HEK293 (cell line): ENCODE results near the gene PHYKPL.

ENCODE experiments used
- YY1 ChIP-seq: fragments of 450-650 bp; formaldehyde crosslinking; IDR thresholded peaks from 2 replicates; pipeline ENCODE4 v1.5.1; 2018; ENCODE audit warnings: missing biosample characterization, missing genetic modification characterization
- ZNF121 ChIP-seq: fragments of 450-650 bp; formaldehyde crosslinking; IDR thresholded peaks from 2 replicates; pipeline ENCODE4 v1.5.1; 2016; ENCODE audit warnings: missing biosample characterization, missing genetic modification characterization
- ZNF211 ChIP-seq: fragments of 450-650 bp; formaldehyde crosslinking; IDR thresholded peaks from 2 replicates; pipeline ENCODE4 v1.5.1; 2016; ENCODE audit warnings: low read depth, missing biosample characterization, missing genetic modification characterization
- ZNF311 ChIP-seq: fragments of 450-650 bp; formaldehyde crosslinking; IDR thresholded peaks from 2 replicates; pipeline ENCODE4 v1.5.1; 2017; ENCODE audit warnings: missing biosample characterization, missing genetic modification characterization, borderline replicate concordance
- ZNF529 ChIP-seq: fragments of 450-650 bp; formaldehyde crosslinking; IDR thresholded peaks from 2 replicates; pipeline ENCODE4 v1.5.1; 2017; ENCODE audit warnings: missing genetic modification characterization, missing biosample characterization; ENCODE audit not compliant: insufficient replicate concordance
- ZNF776 ChIP-seq: fragments of 450-650 bp; formaldehyde crosslinking; IDR thresholded peaks from 2 replicates; pipeline ENCODE4 v1.5.0; 2017; ENCODE audit warnings: missing biosample characterization, missing genetic modification characterization, borderline replicate concordance
- ZSCAN23 ChIP-seq: fragments of 450-650 bp; formaldehyde crosslinking; IDR thresholded peaks from 2 replicates; pipeline ENCODE4 v1.5.1; 2016; ENCODE audit warnings: missing biosample characterization, missing genetic modification characterization
- TF ChIP-seq, protein P1 (sequence below): fragments of 450-650 bp; formaldehyde crosslinking; IDR thresholded peaks from 2 replicates; pipeline ENCODE4 v1.5.1; 2016; ENCODE audit warnings: missing biosample characterization, missing genetic modification characterization
- TF ChIP-seq, protein P2 (sequence below): fragments of 450-650 bp; formaldehyde crosslinking; IDR thresholded peaks from 2 replicates; pipeline ENCODE4 v1.5.1; 2016; ENCODE audit warnings: missing biosample characterization, missing genetic modification characterization, low read depth
- TF ChIP-seq, protein P3 (sequence below): fragments of 450-650 bp; formaldehyde crosslinking; IDR thresholded peaks from 2 replicates; pipeline ENCODE4 v1.5.1; 2016; ENCODE audit warnings: missing biosample characterization, missing genetic modification characterization
- TF ChIP-seq, protein P4 (sequence below): fragments of 450-650 bp; IDR thresholded peaks from 2 replicates; pipeline ENCODE4 v1.5.1; 2018; ENCODE audit warnings: missing biosample characterization, mild to moderate bottlenecking, missing genetic modification characterization
- TF ChIP-seq, protein P5 (sequence below): fragments of 450-650 bp; formaldehyde crosslinking; IDR thresholded peaks from 2 replicates; pipeline ENCODE4 v1.5.1; 2016; ENCODE audit warnings: missing biosample characterization, missing genetic modification characterization
- TF ChIP-seq, protein P6 (sequence below): fragments of 450-650 bp; formaldehyde crosslinking; IDR thresholded peaks from 2 replicates; pipeline ENCODE4 v1.5.1; 2016; ENCODE audit warnings: missing biosample characterization, missing genetic modification characterization

DNA sequence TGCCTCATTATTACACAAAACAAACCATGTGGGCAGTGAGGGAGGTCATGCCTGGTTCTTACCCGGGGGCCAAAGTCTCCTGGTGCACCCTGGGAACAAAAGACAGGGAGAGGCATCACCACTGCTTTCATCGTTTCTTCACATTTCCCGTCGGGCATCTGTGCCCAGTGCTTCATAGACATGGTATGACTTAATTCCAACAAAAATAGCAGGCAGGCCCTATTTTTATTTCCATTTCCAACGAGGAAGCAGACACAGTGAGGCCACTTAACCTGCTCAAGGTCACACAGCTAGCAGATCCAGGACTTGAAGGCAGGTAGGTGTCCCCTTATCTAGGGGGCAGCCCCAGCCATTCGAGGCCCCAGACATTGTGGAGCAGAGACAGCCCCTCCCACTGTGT is 34.6 kb upstream of the PHYKPL start:
- TF ChIP-seq, protein P1, sequence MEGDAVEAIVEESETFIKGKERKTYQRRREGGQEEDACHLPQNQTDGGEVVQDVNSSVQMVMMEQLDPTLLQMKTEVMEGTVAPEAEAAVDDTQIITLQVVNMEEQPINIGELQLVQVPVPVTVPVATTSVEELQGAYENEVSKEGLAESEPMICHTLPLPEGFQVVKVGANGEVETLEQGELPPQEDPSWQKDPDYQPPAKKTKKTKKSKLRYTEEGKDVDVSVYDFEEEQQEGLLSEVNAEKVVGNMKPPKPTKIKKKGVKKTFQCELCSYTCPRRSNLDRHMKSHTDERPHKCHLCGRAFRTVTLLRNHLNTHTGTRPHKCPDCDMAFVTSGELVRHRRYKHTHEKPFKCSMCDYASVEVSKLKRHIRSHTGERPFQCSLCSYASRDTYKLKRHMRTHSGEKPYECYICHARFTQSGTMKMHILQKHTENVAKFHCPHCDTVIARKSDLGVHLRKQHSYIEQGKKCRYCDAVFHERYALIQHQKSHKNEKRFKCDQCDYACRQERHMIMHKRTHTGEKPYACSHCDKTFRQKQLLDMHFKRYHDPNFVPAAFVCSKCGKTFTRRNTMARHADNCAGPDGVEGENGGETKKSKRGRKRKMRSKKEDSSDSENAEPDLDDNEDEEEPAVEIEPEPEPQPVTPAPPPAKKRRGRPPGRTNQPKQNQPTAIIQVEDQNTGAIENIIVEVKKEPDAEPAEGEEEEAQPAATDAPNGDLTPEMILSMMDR: no peak
- TF ChIP-seq, protein P2, sequence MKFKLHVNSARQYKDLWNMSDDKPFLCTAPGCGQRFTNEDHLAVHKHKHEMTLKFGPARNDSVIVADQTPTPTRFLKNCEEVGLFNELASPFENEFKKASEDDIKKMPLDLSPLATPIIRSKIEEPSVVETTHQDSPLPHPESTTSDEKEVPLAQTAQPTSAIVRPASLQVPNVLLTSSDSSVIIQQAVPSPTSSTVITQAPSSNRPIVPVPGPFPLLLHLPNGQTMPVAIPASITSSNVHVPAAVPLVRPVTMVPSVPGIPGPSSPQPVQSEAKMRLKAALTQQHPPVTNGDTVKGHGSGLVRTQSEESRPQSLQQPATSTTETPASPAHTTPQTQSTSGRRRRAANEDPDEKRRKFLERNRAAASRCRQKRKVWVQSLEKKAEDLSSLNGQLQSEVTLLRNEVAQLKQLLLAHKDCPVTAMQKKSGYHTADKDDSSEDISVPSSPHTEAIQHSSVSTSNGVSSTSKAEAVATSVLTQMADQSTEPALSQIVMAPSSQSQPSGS: no peak
- TF ChIP-seq ZSCAN23 (tag by site-specific recombination): no peak
- no peak for TF ChIP-seq ZNF121
- TF ChIP-seq ZNF776 (tag by site-specific recombination): no peak
- TF ChIP-seq ZNF311 (tag by site-specific recombination): no peak
- TF ChIP-seq, protein P3, sequence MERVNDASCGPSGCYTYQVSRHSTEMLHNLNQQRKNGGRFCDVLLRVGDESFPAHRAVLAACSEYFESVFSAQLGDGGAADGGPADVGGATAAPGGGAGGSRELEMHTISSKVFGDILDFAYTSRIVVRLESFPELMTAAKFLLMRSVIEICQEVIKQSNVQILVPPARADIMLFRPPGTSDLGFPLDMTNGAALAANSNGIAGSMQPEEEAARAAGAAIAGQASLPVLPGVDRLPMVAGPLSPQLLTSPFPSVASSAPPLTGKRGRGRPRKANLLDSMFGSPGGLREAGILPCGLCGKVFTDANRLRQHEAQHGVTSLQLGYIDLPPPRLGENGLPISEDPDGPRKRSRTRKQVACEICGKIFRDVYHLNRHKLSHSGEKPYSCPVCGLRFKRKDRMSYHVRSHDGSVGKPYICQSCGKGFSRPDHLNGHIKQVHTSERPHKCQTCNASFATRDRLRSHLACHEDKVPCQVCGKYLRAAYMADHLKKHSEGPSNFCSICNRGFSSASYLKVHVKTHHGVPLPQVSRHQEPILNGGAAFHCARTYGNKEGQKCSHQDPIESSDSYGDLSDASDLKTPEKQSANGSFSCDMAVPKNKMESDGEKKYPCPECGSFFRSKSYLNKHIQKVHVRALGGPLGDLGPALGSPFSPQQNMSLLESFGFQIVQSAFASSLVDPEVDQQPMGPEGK (tag by site-specific recombination): no peak
- no peak for TF ChIP-seq ZNF529 (tag by site-specific recombination)
- no peak for TF ChIP-seq YY1
- TF ChIP-seq, protein P4, sequence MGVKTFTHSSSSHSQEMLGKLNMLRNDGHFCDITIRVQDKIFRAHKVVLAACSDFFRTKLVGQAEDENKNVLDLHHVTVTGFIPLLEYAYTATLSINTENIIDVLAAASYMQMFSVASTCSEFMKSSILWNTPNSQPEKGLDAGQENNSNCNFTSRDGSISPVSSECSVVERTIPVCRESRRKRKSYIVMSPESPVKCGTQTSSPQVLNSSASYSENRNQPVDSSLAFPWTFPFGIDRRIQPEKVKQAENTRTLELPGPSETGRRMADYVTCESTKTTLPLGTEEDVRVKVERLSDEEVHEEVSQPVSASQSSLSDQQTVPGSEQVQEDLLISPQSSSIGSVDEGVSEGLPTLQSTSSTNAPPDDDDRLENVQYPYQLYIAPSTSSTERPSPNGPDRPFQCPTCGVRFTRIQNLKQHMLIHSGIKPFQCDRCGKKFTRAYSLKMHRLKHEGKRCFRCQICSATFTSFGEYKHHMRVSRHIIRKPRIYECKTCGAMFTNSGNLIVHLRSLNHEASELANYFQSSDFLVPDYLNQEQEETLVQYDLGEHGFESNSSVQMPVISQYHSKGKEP (tag by site-specific recombination): no peak
- TF ChIP-seq, protein P5, sequence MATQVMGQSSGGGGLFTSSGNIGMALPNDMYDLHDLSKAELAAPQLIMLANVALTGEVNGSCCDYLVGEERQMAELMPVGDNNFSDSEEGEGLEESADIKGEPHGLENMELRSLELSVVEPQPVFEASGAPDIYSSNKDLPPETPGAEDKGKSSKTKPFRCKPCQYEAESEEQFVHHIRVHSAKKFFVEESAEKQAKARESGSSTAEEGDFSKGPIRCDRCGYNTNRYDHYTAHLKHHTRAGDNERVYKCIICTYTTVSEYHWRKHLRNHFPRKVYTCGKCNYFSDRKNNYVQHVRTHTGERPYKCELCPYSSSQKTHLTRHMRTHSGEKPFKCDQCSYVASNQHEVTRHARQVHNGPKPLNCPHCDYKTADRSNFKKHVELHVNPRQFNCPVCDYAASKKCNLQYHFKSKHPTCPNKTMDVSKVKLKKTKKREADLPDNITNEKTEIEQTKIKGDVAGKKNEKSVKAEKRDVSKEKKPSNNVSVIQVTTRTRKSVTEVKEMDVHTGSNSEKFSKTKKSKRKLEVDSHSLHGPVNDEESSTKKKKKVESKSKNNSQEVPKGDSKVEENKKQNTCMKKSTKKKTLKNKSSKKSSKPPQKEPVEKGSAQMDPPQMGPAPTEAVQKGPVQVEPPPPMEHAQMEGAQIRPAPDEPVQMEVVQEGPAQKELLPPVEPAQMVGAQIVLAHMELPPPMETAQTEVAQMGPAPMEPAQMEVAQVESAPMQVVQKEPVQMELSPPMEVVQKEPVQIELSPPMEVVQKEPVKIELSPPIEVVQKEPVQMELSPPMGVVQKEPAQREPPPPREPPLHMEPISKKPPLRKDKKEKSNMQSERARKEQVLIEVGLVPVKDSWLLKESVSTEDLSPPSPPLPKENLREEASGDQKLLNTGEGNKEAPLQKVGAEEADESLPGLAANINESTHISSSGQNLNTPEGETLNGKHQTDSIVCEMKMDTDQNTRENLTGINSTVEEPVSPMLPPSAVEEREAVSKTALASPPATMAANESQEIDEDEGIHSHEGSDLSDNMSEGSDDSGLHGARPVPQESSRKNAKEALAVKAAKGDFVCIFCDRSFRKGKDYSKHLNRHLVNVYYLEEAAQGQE (tag by site-specific recombination): no peak
- TF ChIP-seq, protein P6, sequence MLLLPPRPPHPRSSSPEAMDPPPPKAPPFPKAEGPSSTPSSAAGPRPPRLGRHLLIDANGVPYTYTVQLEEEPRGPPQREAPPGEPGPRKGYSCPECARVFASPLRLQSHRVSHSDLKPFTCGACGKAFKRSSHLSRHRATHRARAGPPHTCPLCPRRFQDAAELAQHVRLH (tag by site-specific recombination): no peak
- no peak for TF ChIP-seq ZNF211 (tag by site-specific recombination)
